ENCODE data around the gene KDR.

DNA sequence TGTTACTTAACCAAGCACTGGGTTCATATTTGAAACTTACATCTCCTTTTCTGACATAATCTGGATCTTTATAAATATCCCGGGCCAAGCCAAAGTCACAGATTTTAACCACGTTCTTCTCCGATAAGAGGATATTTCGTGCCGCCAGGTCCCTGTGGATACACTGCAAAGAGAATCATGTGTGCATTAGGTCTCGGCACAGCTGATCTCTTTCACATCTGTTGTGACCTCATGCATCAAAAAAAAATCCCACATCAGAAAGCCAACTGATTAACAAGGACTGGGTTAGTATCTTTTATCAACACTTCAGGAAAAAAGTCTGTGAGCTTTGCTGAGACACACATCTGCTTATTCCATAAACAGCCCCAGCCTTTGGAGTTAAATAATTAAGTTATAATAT, 35.5 kb downstream of the KDR start:
- TF ChIP-seq POLR2A (IDR thresholded peaks at IDR 0.05) = no peak
- no peak for TF ChIP-seq EP300 (IDR thresholded peaks at IDR 0.05)
- TF ChIP-seq, protein P1, sequence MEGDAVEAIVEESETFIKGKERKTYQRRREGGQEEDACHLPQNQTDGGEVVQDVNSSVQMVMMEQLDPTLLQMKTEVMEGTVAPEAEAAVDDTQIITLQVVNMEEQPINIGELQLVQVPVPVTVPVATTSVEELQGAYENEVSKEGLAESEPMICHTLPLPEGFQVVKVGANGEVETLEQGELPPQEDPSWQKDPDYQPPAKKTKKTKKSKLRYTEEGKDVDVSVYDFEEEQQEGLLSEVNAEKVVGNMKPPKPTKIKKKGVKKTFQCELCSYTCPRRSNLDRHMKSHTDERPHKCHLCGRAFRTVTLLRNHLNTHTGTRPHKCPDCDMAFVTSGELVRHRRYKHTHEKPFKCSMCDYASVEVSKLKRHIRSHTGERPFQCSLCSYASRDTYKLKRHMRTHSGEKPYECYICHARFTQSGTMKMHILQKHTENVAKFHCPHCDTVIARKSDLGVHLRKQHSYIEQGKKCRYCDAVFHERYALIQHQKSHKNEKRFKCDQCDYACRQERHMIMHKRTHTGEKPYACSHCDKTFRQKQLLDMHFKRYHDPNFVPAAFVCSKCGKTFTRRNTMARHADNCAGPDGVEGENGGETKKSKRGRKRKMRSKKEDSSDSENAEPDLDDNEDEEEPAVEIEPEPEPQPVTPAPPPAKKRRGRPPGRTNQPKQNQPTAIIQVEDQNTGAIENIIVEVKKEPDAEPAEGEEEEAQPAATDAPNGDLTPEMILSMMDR (IDR thresholded peaks at IDR 0.05) = no peak
